Measurements from ENCODE around the gene ENGASE.

GRCh38 chr17:79039886-79040285, 34.7 kb upstream of the ENGASE start:
- TF ChIP-seq ZNF384 (IDR thresholded peaks at IDR 0.05) (no peak), CTBP1 (IDR thresholded peaks at IDR 0.05; ENCODE audit: borderline replicate concordance) (no peak), ARNT (IDR thresholded peaks at IDR 0.05) (no peak), L3MBTL2 (conservative IDR thresholded peaks at IDR 0.05) (no peak), FOXM1 (IDR thresholded peaks at IDR 0.05; ENCODE audit: borderline replicate concordance) (no peak), FOXK2 (IDR thresholded peaks at IDR 0.05) (no peak), BHLHE40 (IDR thresholded peaks at IDR 0.05; ENCODE audit: borderline replicate concordance) (no peak), ELF4 (IDR thresholded peaks at IDR 0.05) (no peak), SUZ12 (IDR thresholded peaks at IDR 0.05) (no peak), FOXA1 (IDR thresholded peaks at IDR 0.05) (no peak), HDGF (IDR thresholded peaks at IDR 0.05; ENCODE audit: borderline replicate concordance) (no peak), SP1 (IDR thresholded peaks at IDR 0.05) (no peak)
